BJ (cell line): ENCODE results near the gene HHIPL1. TPM values are rescaled to one million over a fixed set of nuclear protein-coding genes. Genes with fewer than 3 reads are reported as not detected.

Experiments
- CTCF ChIA-PET: fragments of 350-600 bp; formaldehyde crosslinking; extraction: SDS; loops from one replicate; lab custom pipeline; 2021; ENCODE audit warnings: antibody characterized with exemption, inconsistent platforms; lab: Yijun Ruan, JAX
- POLR2A ChIA-PET: fragments of 300-600 bp; sonication (Branson Sonifier 250); formaldehyde crosslinking; extraction: SDS; loops from one replicate; lab custom pipeline; 2021; ENCODE audit warnings: antibody characterized with exemption; lab: Charles Lee
- DNase-seq: peaks from one replicate; pipeline ENCODE4 v3.0.0-alpha.2; 2011; ENCODE audit warnings: low read depth
- H3K27me3 ChIP-seq: 2 replicates; pipeline ENCODE4 v1.6.0; 2011; ENCODE audit warnings: low read length; ENCODE audit not compliant: control insufficient read depth, insufficient read depth
- H3K36me3 ChIP-seq: 2 replicates; pipeline ENCODE4 v1.5.1; 2011; ENCODE audit warnings: low read length; ENCODE audit not compliant: control insufficient read depth, insufficient read depth
- H3K4me3 ChIP-seq: 2 replicates; pipeline ENCODE4 v1.5.1; 2011; ENCODE audit warnings: low read depth, mild to moderate bottlenecking, control low read depth, low read length
- polyA plus RNA-seq: library from polyadenylated mRNA; depleted of rRNA; stranded (reverse); fragments of >200 nt; gene quantifications from 2 replicates; pipeline ENCODE4 v1.2.3, GENCODE V29; 2011
- TF ChIP-seq, protein P1 (sequence below): IDR thresholded peaks from 2 replicates; pipeline ENCODE4 v1.5.1; 2011; ENCODE audit warnings: low read depth, mild to moderate bottlenecking, control low read depth, inconsistent platforms, low read length, moderate library complexity; ENCODE audit not compliant: insufficient read depth

HHIPL1 gene
- polyA plus RNA-seq, 1 experiment = 2.5 TPM

DNA sequence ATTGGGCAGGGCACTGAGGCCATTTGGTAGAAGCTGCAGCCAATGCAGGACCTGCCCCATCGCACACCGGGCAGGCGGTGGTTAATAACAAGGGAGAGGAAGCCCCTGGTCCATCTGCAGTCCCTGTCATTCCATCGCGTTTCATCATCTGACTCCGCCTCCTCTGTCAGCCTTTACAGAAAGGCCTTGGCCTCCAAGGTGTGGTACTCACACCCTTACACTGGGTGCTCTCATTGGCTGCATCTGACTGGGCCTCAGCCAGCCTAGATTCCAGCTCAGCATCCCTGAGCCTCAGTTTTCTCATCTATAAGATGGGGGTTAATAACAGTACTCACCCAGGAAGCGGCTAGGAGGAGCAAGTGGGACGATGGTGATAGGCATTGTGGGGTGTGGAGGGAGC is 14.7 kb upstream of the HHIPL1 start:
- ChIA-PET CTCF (interaction anchor here (0.7 to 1.8 kb wide), 4 partner anchors 10 to 113 kb away, joined by 3 to 9 read pairs (median 5); no protein-coding TSS in a partner anchor), POLR2A (no interaction called here)
- Histone ChIP-seq H3K4me3 (no peak overlapping the region), H3K36me3 (no peaks in the 10 kb centered on the region), H3K27me3 (no peaks in the 10 kb centered on the region; the same call in 1 of the 2 replicates)
- no peak for DNase-seq
- TF ChIP-seq, protein P1, sequence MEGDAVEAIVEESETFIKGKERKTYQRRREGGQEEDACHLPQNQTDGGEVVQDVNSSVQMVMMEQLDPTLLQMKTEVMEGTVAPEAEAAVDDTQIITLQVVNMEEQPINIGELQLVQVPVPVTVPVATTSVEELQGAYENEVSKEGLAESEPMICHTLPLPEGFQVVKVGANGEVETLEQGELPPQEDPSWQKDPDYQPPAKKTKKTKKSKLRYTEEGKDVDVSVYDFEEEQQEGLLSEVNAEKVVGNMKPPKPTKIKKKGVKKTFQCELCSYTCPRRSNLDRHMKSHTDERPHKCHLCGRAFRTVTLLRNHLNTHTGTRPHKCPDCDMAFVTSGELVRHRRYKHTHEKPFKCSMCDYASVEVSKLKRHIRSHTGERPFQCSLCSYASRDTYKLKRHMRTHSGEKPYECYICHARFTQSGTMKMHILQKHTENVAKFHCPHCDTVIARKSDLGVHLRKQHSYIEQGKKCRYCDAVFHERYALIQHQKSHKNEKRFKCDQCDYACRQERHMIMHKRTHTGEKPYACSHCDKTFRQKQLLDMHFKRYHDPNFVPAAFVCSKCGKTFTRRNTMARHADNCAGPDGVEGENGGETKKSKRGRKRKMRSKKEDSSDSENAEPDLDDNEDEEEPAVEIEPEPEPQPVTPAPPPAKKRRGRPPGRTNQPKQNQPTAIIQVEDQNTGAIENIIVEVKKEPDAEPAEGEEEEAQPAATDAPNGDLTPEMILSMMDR = no peak

DNA sequence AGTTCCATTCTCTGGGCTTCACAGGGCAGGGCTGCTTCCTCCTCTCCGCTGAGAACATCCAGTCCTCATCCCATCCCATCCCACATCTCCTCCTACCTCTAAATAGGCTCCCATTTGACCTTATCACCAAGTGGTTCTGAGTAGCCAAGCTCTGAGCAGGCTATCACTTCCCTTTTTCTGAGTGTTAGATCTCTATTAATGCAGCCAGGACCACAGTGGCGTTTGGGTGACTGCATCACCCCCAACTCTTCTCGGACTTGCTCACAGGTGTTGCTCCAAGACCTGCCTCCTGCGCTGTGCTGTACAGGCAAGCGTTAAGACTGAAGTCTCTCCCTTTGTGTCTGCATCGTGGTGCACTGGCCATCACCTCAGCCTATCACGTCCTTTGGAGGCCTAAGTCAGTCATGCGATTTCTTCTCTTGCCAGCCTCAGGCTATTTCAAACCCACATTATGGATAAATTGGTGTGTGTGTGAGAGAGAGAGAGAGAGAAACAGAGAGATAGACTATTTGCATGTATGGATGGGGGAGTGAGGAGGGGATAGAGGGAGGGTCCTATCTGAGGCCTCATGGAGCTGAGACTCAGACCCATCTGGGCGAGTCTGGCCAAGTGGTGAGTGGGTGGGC is 12.4 kb upstream of the HHIPL1 start:
- H3K36me3 ChIP-seq = no peaks in the 10 kb centered on the region
- H3K27me3 ChIP-seq = no peaks in the 10 kb centered on the region; the same call in 1 of the 2 replicates
- ChIA-PET POLR2A (no interaction called here), CTCF (interaction anchor here (1.3 to 2.4 kb wide), 2 partner anchors 8 to 115 kb away, joined by 3 to 7 read pairs; no protein-coding TSS in a partner anchor)
- TF ChIP-seq, protein P1 = no peak
- DNase-seq = no peak
- no peak overlapping the region for H3K4me3 ChIP-seq

DNA sequence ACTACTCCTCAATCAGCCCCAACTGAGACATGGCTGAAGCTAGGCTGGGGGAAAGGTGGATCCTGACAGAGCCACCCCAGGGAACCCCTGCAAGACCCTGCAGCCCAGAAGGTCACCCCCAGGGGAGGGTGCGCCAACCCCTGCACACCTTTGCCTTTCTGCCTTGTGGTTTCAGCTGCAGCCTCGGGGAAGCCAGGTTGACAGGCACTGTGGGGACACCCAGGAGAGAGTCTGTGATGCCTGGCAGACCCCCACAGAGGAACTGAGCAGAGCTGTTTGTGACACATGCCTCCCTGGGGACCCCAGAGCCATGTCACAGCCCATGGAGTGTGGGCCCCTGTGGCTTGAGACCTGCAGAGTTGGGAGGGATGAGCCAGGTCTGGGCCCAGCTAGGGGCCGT is 11.8 kb upstream of the HHIPL1 start:
- no peak for DNase-seq
- TF ChIP-seq, protein P1 = no peak
- ChIA-PET CTCF (interaction anchor here (1.3 to 2.4 kb wide), 2 partner anchors 9 to 115 kb away, joined by 3 to 7 read pairs; no protein-coding TSS in a partner anchor), POLR2A (no interaction called here)
- no peaks in the 10 kb centered on the region; the same call in 1 of the 2 replicates for H3K27me3 ChIP-seq
- no peaks in the 10 kb centered on the region for H3K36me3 ChIP-seq
- no peak overlapping the region for H3K4me3 ChIP-seq

DNA sequence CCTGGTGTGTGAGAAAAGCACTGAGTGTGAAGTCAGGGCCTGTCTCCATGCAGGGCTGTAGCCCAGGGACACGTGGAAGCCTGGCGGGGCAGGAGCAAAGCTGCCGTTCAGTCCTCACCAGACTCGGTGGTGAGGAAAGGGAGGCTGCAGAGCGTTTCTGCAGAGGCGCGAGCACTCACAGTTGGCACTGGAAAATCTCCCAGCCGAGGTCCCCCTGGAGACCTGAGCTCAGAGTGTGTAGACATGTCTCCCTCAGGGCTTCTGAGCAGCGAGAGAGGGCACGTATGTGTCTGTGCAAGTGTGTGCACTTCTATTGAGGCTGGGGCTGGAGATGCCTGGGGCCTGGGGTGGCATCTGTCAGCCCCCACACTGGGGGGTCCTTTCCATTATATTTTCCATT is 11.0 kb upstream of the HHIPL1 start:
- no peaks in the 10 kb centered on the region for H3K36me3 ChIP-seq
- POLR2A ChIA-PET = no interaction called here
- CTCF ChIA-PET = interaction anchor here (1.3 to 2.4 kb wide), 2 partner anchors 10 to 116 kb away, joined by 3 to 7 read pairs; no protein-coding TSS in a partner anchor
- no peak for DNase-seq
- no peak overlapping the region for H3K4me3 ChIP-seq
- TF ChIP-seq, protein P1 = no peak
- no peaks in the 10 kb centered on the region; the same call in 1 of the 2 replicates for H3K27me3 ChIP-seq

DNA sequence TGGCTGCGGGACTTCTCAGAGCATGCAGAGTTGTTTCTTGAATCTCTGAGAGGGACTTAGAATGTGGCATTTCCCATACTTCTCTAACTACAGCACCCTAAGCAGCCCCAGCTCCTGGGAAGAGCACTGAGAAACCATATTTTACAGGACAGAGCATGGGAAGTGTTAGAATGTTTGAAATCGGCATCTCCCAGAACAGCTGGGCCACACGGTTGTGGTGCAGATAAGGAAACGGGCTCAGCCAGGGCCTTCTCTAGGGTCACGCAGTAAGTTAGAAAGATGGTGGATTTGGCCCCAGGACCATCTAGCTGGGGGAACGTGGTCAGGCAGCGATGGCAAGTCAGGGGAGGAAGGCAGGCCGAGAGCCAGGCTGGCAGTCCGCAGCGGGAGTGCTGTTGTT is 10.5 kb upstream of the HHIPL1 start:
- ChIA-PET CTCF (no interaction called here), POLR2A (no interaction called here)

More for the DNA sequence above, 10.5 kb upstream of the HHIPL1 start:
- Histone ChIP-seq H3K36me3 (no peaks in the 10 kb centered on the region), H3K4me3 (no peak overlapping the region), H3K27me3 (no peaks in the 10 kb centered on the region; the same call in 1 of the 2 replicates)
- DNase-seq = no peak
- TF ChIP-seq, protein P1 = no peak
